Endothelial cell (in vitro differentiated cells): ENCODE measurements around the gene ZDHHC6. TPM values are rescaled to one million over a fixed set of nuclear protein-coding genes. Genes with fewer than 3 reads are reported as not detected.

Source experiments
- DNase-seq: peaks from one replicate; pipeline ENCODE4 v3.0.0; 2021; ENCODE audit warnings: low spot score
- H3K27ac Mint-ChIP-seq: one replicate; pipeline ENCODE4 v1.8.0; 2021; ENCODE audit warnings: mixed read lengths, inconsistent platforms; ENCODE audit not compliant: unreplicated experiment
- H3K27me3 Mint-ChIP-seq: one replicate; pipeline ENCODE4 v1.8.0; 2021; ENCODE audit warnings: mild to moderate bottlenecking, moderate library complexity, mixed read lengths, inconsistent platforms; ENCODE audit not compliant: unreplicated experiment
- H3K36me3 Mint-ChIP-seq: one replicate; pipeline ENCODE4 v1.8.0; 2021; ENCODE audit warnings: mild to moderate bottlenecking, low read depth, mixed read lengths, inconsistent platforms; ENCODE audit not compliant: unreplicated experiment
- H3K4me1 Mint-ChIP-seq: one replicate; pipeline ENCODE4 v1.8.0; 2021; ENCODE audit warnings: mild to moderate bottlenecking, mixed read lengths, inconsistent platforms; ENCODE audit not compliant: unreplicated experiment
- H3K4me3 Mint-ChIP-seq: one replicate; pipeline ENCODE4 v1.8.0; 2021; ENCODE audit warnings: mild to moderate bottlenecking, mixed read lengths, inconsistent platforms; ENCODE audit not compliant: unreplicated experiment
- H3K9me3 Mint-ChIP-seq: one replicate; pipeline ENCODE4 v1.8.0; 2021; ENCODE audit warnings: mixed read lengths, inconsistent platforms; ENCODE audit not compliant: unreplicated experiment
- CTCF ChIP-seq: fragments of 200-600 bp; sonication (generic); IDR thresholded peaks from one replicate; pipeline ENCODE4 v1.5.0; 2021; ENCODE audit warnings: antibody characterized with exemption; ENCODE audit not compliant: unreplicated experiment
- long read RNA-seq: library from polyadenylated mRNA; unstranded; transcript quantifications from one replicate; pipeline ENCODE4 v2.0.0, GENCODE V29; 2020; ENCODE audit not compliant: unreplicated experiment
- total RNA-seq: library from RNA; stranded (reverse); fragmentation: NEBNext Ultra II Directional; extraction: Animal tissue kit (Norgen Biotek cat#: 25700); gene quantifications from one replicate; pipeline ENCODE4 v1.2.1, GENCODE V29; 2021; ENCODE audit not compliant: unreplicated experiment

Gene ZDHHC6
- 42.8 TPM for total RNA-seq
- long read RNA-seq, transcript ZDHHC6-202 (11 exons, 2,170 nt): major isoform, 18 of 27 reads
- long read RNA-seq, partial matches to known transcripts: 1 of 27 reads
- long read RNA-seq, other reads (novel, unspliced or antisense): 8 of 27 reads

GRCh38 chr10:112446855-112447619 lies at the start of gene ZDHHC6, which contains the start of gene VTI1A:
Gene ZDHHC6, minus strand, starts transcription at chr10:112446914. Its CDS starts 1,478 bp downstream, at chr10:112445436.
Gene VTI1A, plus strand, starts transcription at chr10:112447215. Its CDS starts 159 bp downstream, at chr10:112447374.
- peak; percentile 76 for DNase-seq
- Mint-ChIP-seq H3K9me3 (no peaks in the 10 kb centered on the region), H3K36me3 (peaks cover 7% of the 10 kb centered on the region), H3K4me1 (peaks cover 24% of the 10 kb centered on the region), H3K27ac (peak within 1 kb of the TSS; percentile 95), H3K4me3 (peak within 1 kb of the TSS; percentile 96), H3K27me3 (peaks cover 13% of the 10 kb centered on the region)
- no peak for TF ChIP-seq CTCF

GRCh38 chr10:112492736-112493135 lies 46.0 kb upstream of the ZDHHC6 start:
- DNase-seq: no peak
- no peak overlapping the region for H3K4me3 Mint-ChIP-seq
- H3K4me1 Mint-ChIP-seq: peaks cover 6% of the 10 kb centered on the region
- peaks cover 1% of the 10 kb centered on the region for H3K27me3 Mint-ChIP-seq
- no peaks in the 10 kb centered on the region for H3K36me3 Mint-ChIP-seq
- TF ChIP-seq CTCF: no peak
- H3K9me3 Mint-ChIP-seq: no peaks in the 10 kb centered on the region
- H3K27ac Mint-ChIP-seq: no peak overlapping the region

- no peaks in the 10 kb centered on the region for H3K9me3 Mint-ChIP-seq
- peaks cover 6% of the 10 kb centered on the region for H3K4me1 Mint-ChIP-seq
- TF ChIP-seq CTCF: no peak
- no peak for DNase-seq
- H3K27me3 Mint-ChIP-seq: peaks cover 1% of the 10 kb centered on the region
- no peak overlapping the region for H3K4me3 Mint-ChIP-seq
- H3K27ac Mint-ChIP-seq: no peak overlapping the region
- no peaks in the 10 kb centered on the region for H3K36me3 Mint-ChIP-seq
Measured at GRCh38 chr10:112491144-112491543, 44.4 kb upstream of the ZDHHC6 start.

GRCh38 chr10:112490545-112490944 lies 43.8 kb upstream of the ZDHHC6 start:
- Mint-ChIP-seq H3K4me1 (peaks cover 6% of the 10 kb centered on the region), H3K27ac (no peak overlapping the region)
- no peak for TF ChIP-seq CTCF

GRCh38 chr10:112487964-112488363 lies 41.2 kb upstream of the ZDHHC6 start:
- Mint-ChIP-seq H3K4me3 (no peak overlapping the region), H3K36me3 (no peaks in the 10 kb centered on the region), H3K27me3 (no peaks in the 10 kb centered on the region), H3K4me1 (peaks cover 2% of the 10 kb centered on the region), H3K9me3 (no peaks in the 10 kb centered on the region), H3K27ac (no peak overlapping the region)
- DNase-seq: no peak
- TF ChIP-seq CTCF: no peak

More at GRCh38 chr10:112490545-112490944, 43.8 kb upstream of the ZDHHC6 start:
- Mint-ChIP-seq H3K36me3 (no peaks in the 10 kb centered on the region), H3K9me3 (no peaks in the 10 kb centered on the region), H3K4me3 (no peak overlapping the region), H3K27me3 (no peaks in the 10 kb centered on the region)
- no peak for DNase-seq
